OCI-LY1 (cell line): ENCODE data around the gene ALG3.

ENCODE experiments used
- EZH2 ChIP-seq: fragments of 200-600 bp; sonication (generic), shearing (Covaris generic); IDR thresholded peaks from 2 replicates; pipeline ENCODE4 v1.8.0; 2017; ENCODE audit warnings: borderline replicate concordance, mixed run types, mild to moderate bottlenecking, antibody characterized with exemption, low read length, moderate library complexity, mixed read lengths
- TF ChIP-seq, protein P1 (sequence below): fragments of 200-600 bp; sonication (generic), shearing (Covaris generic); IDR thresholded peaks from 2 replicates; pipeline ENCODE4 v1.5.1; 2017; ENCODE audit warnings: mild to moderate bottlenecking, antibody characterized with exemption, low read length, moderate library complexity, mixed read lengths

DNA sequence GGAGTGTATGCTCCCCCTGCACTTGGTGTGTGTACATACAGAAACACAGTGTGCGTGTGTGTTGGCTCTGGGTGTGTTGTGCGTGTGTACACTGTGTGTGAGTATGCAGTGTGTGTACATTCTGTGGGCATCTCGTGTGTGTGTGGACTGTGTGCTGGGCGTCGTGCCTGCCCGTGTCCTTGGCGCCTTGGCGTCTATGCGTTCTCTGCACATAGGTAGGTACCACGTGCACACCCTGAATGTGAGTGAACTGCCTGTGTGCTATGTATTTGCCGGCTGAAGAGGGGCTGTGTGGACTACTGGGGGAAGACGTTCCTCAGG is 26.6 kb upstream of the ALG3 start:
- no peak for TF ChIP-seq EZH2
- TF ChIP-seq, protein P1, sequence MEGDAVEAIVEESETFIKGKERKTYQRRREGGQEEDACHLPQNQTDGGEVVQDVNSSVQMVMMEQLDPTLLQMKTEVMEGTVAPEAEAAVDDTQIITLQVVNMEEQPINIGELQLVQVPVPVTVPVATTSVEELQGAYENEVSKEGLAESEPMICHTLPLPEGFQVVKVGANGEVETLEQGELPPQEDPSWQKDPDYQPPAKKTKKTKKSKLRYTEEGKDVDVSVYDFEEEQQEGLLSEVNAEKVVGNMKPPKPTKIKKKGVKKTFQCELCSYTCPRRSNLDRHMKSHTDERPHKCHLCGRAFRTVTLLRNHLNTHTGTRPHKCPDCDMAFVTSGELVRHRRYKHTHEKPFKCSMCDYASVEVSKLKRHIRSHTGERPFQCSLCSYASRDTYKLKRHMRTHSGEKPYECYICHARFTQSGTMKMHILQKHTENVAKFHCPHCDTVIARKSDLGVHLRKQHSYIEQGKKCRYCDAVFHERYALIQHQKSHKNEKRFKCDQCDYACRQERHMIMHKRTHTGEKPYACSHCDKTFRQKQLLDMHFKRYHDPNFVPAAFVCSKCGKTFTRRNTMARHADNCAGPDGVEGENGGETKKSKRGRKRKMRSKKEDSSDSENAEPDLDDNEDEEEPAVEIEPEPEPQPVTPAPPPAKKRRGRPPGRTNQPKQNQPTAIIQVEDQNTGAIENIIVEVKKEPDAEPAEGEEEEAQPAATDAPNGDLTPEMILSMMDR: no peak
